HG02938 (cell line): ENCODE measurements around the gene SLC1A7.

Experiments used
- ATAC-seq: cut with Tn5 transposase; IDR thresholded peaks from one replicate; pipeline ENCODE4 v1.9.1; 2021; ENCODE audit warnings: mild to moderate bottlenecking, moderate library complexity; ENCODE audit not compliant: unreplicated experiment

Gene SLC1A7

GRCh38 chr1:53134042-53134485 lies 8.4 kb downstream of the SLC1A7 start:
- ATAC-seq: no peak

- ATAC-seq: no peak
Observed at GRCh38 chr1:53133261-53134041, 9.0 kb downstream of the SLC1A7 start.

GRCh38 chr1:53132176-53132575 lies 10.3 kb downstream of the SLC1A7 start:
- no peak for ATAC-seq

DNA sequence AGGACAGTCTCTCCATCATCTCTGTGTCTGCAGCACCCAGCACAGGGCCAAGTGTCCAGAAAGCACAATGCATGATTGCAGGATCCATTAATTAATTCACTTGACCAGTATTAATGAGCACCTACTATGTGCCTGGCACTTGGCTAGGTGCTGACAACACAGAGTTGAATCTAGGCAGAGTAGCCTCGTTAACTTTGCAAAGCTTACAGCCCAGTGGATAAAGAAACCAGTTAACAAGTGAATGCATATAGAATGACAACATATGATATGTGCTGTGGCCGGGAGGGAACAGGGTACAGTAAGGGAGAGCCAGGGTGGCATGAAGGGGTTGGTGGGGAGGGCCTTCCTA lies 10.9 kb downstream of the SLC1A7 start:
- ATAC-seq: no peak

DNA sequence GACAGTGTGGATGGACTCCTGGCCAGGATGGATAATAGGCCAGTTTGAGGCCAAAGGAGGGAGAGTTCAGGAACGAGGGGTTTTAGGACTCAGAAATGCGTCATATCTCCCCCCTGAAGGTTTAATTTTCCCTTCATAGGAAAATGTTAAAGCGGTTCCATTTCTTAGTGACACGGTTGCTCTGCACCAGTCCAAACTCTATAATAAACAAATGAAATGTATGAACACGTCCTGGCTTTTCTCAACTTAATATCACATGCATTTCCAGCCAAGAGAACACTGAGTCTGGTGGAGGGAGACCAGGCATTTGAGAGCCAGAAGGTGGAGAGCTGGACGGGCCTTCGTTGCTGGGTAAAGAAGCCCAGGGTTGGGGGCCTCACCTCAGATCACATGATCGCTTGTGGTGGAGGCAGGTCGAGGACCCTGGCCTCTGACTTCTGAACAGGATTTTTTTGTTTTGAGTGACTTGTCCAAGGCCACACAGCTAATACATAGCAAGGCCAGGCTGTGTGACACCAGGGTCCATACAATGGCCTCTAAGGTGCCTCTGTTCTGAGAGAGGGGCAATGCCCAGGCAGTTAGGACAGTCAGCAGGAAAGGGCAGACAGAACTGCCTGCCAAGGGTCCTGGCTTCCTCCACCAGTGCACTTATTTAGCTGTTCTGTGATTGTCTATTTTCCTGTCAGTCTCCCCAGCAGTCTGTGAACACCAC lies 11.4 kb downstream of the SLC1A7 start:
- no peak for ATAC-seq

DNA sequence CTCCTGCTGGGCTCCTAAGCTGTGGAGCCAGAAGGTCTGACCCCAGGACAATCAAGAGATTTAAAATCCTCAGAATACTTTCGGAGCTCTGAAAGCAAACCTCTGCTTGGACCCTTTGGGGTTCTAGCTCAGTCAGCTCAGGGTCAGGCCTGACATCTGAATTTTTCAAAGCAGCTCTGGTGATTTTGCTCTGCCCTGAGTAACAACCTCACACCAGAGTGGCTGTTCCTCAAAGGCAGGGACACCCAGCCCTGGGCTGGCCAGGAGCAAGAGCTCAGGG lies 11.9 kb downstream of the SLC1A7 start:
- no peak for ATAC-seq

GRCh38 chr1:53129891-53130597 lies 12.4 kb downstream of the SLC1A7 start:
- no peak for ATAC-seq

- ATAC-seq: no peak
Observed at GRCh38 chr1:53128401-53128800, 14.0 kb downstream of the SLC1A7 start.

GRCh38 chr1:53127546-53127945 lies 14.9 kb downstream of the SLC1A7 start:
- ATAC-seq: no peak

DNA sequence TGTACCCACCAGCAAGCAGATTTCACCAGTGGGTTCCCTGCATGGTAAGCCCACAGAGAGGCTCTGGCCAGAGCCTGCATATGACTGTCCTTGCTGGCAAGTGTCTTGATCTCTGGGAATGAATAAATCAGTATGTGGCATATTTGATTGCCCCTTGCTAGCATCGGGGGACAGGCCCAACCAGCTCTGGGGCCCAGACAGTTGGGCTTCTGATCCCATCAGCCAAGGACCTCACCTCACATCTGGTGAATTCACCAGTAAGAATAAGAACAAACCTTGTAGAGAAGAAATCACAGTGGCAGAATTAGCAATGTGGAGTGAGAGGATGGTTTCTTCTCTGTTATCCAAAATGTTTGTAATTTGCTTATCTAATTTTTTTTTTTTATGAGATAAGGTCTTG lies 15.9 kb downstream of the SLC1A7 start:
- ATAC-seq: no peak

DNA sequence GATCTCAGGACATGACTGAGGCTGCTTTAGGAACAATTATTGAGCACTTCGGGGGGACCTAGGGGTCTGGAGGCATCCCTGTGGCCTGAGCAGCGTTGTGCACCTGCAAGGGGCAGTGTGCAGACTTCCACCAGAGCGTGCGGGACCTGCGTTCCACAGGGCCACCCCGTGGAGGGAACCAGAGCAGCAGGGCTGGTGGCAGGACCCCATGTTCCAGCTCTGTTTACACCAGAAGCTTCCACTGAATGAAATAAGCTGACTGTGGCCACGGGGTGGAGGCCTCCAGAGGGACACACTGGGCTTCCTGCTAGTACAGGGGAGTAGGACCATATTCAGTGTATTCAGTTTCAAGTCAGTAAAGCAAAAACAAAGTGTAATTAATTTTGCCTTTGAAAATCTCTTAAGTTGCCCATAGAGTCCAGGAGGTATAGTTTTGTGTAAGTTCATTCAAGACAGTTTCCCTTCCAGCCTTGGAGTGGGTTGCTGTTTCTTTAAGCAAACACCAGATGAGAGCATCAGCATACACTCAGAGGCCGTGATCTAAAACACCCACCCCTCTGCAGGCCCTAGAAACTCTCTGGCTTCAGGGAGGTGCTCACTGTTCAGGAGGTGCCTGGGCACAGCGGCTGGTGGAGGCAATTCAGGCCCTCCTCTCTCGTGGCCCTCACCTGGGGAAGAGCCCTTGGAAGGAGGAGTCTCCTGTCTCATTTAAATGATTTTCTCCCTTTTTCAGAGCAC lies 16.6 kb downstream of the SLC1A7 start:
- ATAC-seq: no peak

GRCh38 chr1:53125122-53125521 lies 17.3 kb downstream of the SLC1A7 start:
- no peak for ATAC-seq

GRCh38 chr1:53123453-53124140 lies 18.8 kb downstream of the SLC1A7 start:
- ATAC-seq: no peak

DNA sequence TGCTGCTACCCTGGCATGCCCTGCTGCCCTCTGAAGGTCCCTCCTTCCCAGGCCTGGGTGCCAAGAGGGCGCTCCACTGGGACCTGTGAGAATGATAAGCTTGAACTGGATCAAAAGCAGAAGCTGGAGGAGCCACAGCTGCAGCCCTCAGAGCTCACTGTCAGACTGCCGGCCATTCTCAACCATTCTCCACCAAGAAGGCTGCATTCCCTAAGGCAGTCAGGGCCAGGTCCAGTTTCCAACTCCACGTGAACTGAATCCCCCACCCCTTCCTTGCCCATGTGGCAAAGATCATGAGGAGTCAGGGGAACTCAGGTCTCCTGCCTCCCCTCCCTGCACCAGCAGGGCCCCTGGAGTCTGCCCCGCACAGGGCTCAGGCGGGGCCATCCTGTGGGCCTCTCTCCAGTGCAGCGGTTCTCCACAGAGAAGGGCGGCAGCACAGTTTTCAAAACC lies 19.5 kb downstream of the SLC1A7 start:
- no peak for ATAC-seq

DNA sequence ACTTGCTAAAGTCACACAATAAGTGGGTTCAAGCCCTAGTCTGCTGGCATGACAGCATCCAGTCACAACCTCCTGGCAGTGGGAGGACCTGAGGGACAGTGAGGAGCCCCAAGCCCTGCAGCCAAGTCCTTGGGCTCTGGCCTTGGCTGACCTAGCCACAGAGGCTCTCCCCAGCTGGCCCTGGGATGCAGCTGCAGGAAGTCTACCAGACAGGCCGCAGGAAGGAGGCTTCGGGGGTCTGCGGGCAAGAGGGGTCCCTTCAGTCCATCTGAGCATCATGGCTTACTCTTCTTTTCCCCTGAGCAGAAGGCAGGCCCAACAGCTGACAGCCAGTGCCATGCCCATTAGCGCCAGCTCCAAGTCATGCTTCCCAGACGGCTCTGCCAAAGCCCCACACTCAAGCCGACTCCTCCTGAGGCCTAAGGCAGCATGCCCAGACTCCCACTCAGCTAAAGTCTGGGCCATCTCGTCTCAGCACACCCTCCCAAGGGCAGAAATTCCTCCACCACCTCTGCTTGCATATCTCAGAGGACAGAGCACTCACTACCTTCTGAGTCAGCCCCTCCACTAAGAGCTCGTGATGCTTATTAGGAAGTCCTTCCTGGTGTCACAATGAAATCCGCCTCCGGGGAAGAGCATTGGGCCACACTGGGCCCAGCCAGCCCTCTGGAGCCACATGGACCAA lies 20.1 kb downstream of the SLC1A7 start:
- ATAC-seq: no peak

GRCh38 chr1:53121319-53122172 lies 20.9 kb downstream of the SLC1A7 start:
- no peak for ATAC-seq

DNA sequence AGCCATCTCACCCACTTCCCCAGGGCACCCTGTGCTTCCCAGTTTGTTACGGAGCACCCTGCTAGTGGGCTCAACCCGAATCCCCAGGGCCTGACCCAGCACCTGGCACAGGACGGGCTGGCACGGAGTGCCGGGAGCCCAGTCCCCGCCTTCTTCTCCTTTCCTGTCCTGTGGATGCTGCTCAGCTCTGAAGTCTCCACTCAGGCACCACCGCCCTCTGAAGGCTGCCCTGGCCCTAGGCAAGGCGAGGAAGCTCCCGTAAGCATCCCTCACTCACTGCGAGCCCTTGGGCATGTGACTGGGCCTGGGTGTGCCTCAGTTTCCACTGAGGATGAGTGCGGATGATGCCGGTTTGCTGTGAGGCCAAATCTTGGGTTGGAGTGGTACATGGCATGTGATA lies 21.8 kb downstream of the SLC1A7 start:
- ATAC-seq: no peak

GRCh38 chr1:53117836-53118235 lies 24.6 kb downstream of the SLC1A7 start:
- no peak for ATAC-seq

- no peak for ATAC-seq
Observed at GRCh38 chr1:53116933-53117600, 25.4 kb downstream of the SLC1A7 start.
